ENCODE results near the gene DNAH11. TPM values are rescaled to one million over a fixed set of nuclear protein-coding genes. Genes with fewer than 3 reads are reported as not detected.

The DNAH11 gene
- total and polyA plus RNA-seq, 4 donors = 1.8 to 24.7 (median 8.1) TPM

- ATAC-seq (ENCODE audit: insufficient read depth, low FRiP score) (no peak), DNase-seq (no peak)
- whole genome bisulfite sequencing, 2 donors = 90 to 92% methylated on average over 4 of the region's 4 CpGs
- Histone ChIP-seq H3K27ac (ENCODE audit: low read depth in 1 of 2, low read length in 1 of 2) (no peak overlapping the region), H3K36me3 (ENCODE audit: control insufficient read depth in 4 of 4, insufficient read depth in 4 of 4, low read length in 4 of 4) (no peaks in the 10 kb centered on the region), H3K4me3 (no peak overlapping the region), H3K9ac (ENCODE audit: insufficient read depth in 1 of 2, low read length in 2 of 2) (no peak overlapping the region), H3K4me1 (ENCODE audit: control insufficient read depth in 5 of 5, insufficient read depth in 5 of 5, low read length in 5 of 5) (no peaks in the 10 kb centered on the region), H3K9me3 (ENCODE audit: control insufficient read depth in 4 of 4, insufficient read depth in 3 of 4, low read length in 3 of 4) (no peaks in the 10 kb centered on the region), H3K27me3 (ENCODE audit: control insufficient read depth in 3 of 3, insufficient read depth in 3 of 3, low read length in 2 of 3) (peaks cover 0 to 2% (median 0%) of the 10 kb centered on the region in 3 donors)
- TF ChIP-seq, protein P1, sequence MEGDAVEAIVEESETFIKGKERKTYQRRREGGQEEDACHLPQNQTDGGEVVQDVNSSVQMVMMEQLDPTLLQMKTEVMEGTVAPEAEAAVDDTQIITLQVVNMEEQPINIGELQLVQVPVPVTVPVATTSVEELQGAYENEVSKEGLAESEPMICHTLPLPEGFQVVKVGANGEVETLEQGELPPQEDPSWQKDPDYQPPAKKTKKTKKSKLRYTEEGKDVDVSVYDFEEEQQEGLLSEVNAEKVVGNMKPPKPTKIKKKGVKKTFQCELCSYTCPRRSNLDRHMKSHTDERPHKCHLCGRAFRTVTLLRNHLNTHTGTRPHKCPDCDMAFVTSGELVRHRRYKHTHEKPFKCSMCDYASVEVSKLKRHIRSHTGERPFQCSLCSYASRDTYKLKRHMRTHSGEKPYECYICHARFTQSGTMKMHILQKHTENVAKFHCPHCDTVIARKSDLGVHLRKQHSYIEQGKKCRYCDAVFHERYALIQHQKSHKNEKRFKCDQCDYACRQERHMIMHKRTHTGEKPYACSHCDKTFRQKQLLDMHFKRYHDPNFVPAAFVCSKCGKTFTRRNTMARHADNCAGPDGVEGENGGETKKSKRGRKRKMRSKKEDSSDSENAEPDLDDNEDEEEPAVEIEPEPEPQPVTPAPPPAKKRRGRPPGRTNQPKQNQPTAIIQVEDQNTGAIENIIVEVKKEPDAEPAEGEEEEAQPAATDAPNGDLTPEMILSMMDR (IDR thresholded peaks at IDR 0.05; ENCODE audit: control extremely low read depth, extremely low read depth) = no peak
These were observed 68.3 kb downstream of the DNAH11 start for GRCh38 chr7:21611129-21611528.

GRCh38 chr7:21616091-21616490 is 73.3 kb downstream of the DNAH11 start:
- TF ChIP-seq, protein P1 (IDR thresholded peaks at IDR 0.05; ENCODE audit: control extremely low read depth, extremely low read depth) = no peak
- H3K9me3 ChIP-seq (ENCODE audit: control insufficient read depth in 4 of 4, insufficient read depth in 3 of 4, low read length in 3 of 4) = no peaks in the 10 kb centered on the region
- no peak for ATAC-seq (ENCODE audit: insufficient read depth, low FRiP score)
- H3K4me3 ChIP-seq = no peak overlapping the region
- peaks cover 0 to 3% (median 0%) of the 10 kb centered on the region in 5 donors for H3K4me1 ChIP-seq (ENCODE audit: control insufficient read depth in 5 of 5, insufficient read depth in 5 of 5, low read length in 5 of 5)
- no peaks in the 10 kb centered on the region for H3K36me3 ChIP-seq (ENCODE audit: control insufficient read depth in 4 of 4, insufficient read depth in 4 of 4, low read length in 4 of 4)
- no peaks in the 10 kb centered on the region for H3K27me3 ChIP-seq (ENCODE audit: control insufficient read depth in 3 of 3, insufficient read depth in 3 of 3, low read length in 2 of 3)
- H3K27ac ChIP-seq (ENCODE audit: low read depth in 1 of 2, low read length in 1 of 2) = no peak overlapping the region
- peak in 1 of 3 donors; percentile 10 for DNase-seq
- 63 to 77% methylated on average over 2 of the region's 2 CpGs for WGBS, 2 donors
- H3K9ac ChIP-seq (ENCODE audit: insufficient read depth in 1 of 2, low read length in 2 of 2) = no peak overlapping the region

GRCh38 chr7:21616796-21617436 is 74.1 kb downstream of the DNAH11 start:
- no peaks in the 10 kb centered on the region for H3K9me3 ChIP-seq (ENCODE audit: control insufficient read depth in 4 of 4, insufficient read depth in 3 of 4, low read length in 3 of 4)
- H3K36me3 ChIP-seq (ENCODE audit: control insufficient read depth in 4 of 4, insufficient read depth in 4 of 4, low read length in 4 of 4) = no peaks in the 10 kb centered on the region
- no peak overlapping the region for H3K9ac ChIP-seq (ENCODE audit: insufficient read depth in 1 of 2, low read length in 2 of 2)
- no peaks in the 10 kb centered on the region for H3K27me3 ChIP-seq (ENCODE audit: control insufficient read depth in 3 of 3, insufficient read depth in 3 of 3, low read length in 2 of 3)
- ATAC-seq (ENCODE audit: insufficient read depth, low FRiP score) = peak; percentile 87
- no peak for DNase-seq
- H3K4me3 ChIP-seq = no peak overlapping the region
- 60 to 76% methylated on average over 7 of the region's 7 CpGs for WGBS, 2 donors
- peaks cover 0 to 3% (median 0%) of the 10 kb centered on the region in 5 donors for H3K4me1 ChIP-seq (ENCODE audit: control insufficient read depth in 5 of 5, insufficient read depth in 5 of 5, low read length in 5 of 5)
- TF ChIP-seq, protein P1 (IDR thresholded peaks at IDR 0.05; ENCODE audit: control extremely low read depth, extremely low read depth) = no peak
- no peak overlapping the region for H3K27ac ChIP-seq (ENCODE audit: low read depth in 1 of 2, low read length in 1 of 2)

GRCh38 chr7:21617513-21617912 is 74.7 kb downstream of the DNAH11 start:
- H3K9ac ChIP-seq (ENCODE audit: insufficient read depth in 1 of 2, low read length in 2 of 2) = no peak overlapping the region
- no peaks in the 10 kb centered on the region for H3K9me3 ChIP-seq (ENCODE audit: control insufficient read depth in 4 of 4, insufficient read depth in 3 of 4, low read length in 3 of 4)
- H3K27me3 ChIP-seq (ENCODE audit: control insufficient read depth in 3 of 3, insufficient read depth in 3 of 3, low read length in 2 of 3) = no peaks in the 10 kb centered on the region
- 56 to 79% methylated on average over 3 of the region's 3 CpGs for WGBS, 2 donors
- ATAC-seq (ENCODE audit: insufficient read depth, low FRiP score) = no peak
- no peak overlapping the region for H3K4me3 ChIP-seq
- TF ChIP-seq, protein P1 (IDR thresholded peaks at IDR 0.05; ENCODE audit: control extremely low read depth, extremely low read depth) = no peak
- no peaks in the 10 kb centered on the region for H3K36me3 ChIP-seq (ENCODE audit: control insufficient read depth in 4 of 4, insufficient read depth in 4 of 4, low read length in 4 of 4)
- DNase-seq = no peak
- H3K4me1 ChIP-seq (ENCODE audit: control insufficient read depth in 5 of 5, insufficient read depth in 5 of 5, low read length in 5 of 5) = peaks cover 0 to 3% (median 0%) of the 10 kb centered on the region in 5 donors
- H3K27ac ChIP-seq (ENCODE audit: low read depth in 1 of 2, low read length in 1 of 2) = peak overlapping the region in 1 of 2 donors; percentile 71

Data from lung (tissue), 12 donors.